Bone marrow (tissue), 2 donors: Measurements from ENCODE around the gene ZNF44.
"Not testable (repeated sequence)": the region's sequence is repeated elsewhere in the genome, so short reads cannot be mapped to it uniquely, and the experiment has no call there.

Experiments
- DNase-seq, 2 donors: peaks; one replicate each; lab custom pipeline; 2025; lab: John Stamatoyannopoulos, UW

ZNF44 gene

GRCh38 chr19:12294249-12295158 is at the start of gene ZNF44:
Gene ZNF44, minus strand, starts transcription at chr19:12294883. Its CDS starts 189 bp downstream, at chr19:12294694.
- peak; percentile 84 to 99 for DNase-seq

DNA sequence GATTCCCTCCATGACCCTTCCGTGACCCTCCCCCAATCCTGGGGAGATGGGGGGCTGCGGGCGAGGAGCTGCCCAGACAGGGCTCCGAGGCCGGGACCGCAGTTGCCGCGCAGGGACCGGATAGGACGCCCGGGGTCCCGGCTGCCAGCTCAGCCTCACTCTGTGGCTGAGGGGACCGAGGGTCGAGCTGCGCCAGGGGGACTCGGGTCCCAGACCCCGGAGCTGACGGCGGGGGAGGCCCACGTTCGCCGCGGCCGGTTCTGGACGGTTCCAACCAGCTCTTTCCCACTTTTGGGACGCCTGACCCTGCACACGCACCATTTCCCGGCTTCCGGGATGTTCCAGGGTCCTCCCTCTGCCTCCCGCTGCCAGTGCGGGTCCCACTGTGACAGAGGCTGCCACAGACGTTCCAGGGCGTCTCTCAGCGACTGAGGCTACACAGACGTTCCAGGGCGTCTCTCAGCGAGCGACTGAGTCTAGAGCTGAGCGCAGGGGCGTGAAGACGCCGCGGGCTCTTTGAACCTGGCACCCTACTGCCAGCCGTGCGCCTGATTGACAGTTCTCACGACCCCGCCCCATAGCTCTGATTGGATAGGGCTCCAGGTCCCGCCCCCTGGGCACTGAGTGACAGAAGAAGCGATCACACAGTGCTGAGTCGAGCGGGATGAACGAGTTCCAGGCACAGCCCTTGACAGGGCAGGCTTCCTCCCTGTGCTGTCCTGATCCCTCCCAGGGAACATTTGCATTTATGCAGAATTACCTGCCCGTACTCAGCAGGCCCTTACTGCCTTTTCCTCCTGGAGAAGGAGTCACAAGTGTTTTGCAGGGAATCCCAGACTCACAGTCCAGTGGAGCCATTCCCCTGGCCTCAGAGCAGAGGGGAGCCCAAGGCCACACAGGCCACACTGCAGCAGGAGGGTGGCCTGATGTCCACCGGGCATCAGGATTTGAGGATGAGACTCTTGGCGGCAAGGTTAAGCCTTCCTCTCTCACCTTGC is 38.8 kb upstream of the ZNF44 start, which contains the start of gene ZNF563:
Gene ZNF563 (minus strand): TSS at position 472 of the 998 bp plus-strand sequence. CDS start 151 bp downstream, at position 321.
- DNase-seq = peak; percentile 83 to 94

DNA sequence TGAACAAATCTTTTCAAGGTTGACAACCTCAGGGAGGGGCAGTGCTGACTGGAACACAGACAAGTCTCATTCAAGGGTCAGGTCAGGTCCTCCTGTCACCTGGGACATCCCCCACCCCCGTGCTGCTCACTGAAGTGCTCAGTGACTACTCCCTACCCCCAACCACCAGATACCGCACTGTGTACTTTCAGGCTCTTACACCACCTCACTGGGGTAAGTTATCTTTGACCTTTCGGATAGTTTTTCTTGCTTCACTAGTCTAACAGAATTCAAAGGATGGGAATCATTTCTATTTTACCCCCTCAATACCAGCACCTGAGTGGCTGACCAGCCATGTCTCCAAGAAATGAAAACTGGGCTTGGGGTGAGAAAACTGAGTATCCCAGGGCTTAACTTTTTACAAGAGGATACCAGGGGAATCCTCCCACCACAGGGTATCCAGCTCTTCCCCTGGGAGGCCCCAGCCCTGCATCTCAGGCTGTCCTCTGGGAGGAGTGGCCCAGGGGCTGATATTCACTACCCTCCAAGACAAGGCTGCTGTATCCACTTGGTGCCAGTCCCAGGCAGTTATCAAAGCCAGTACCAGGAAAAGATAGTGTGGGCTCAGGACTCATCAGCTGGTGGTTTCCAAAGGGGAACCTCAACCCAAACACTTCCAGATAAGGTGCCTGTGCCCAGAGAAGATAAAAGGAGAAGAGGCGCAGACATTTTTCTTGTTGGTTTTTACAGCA is 36.7 kb upstream of the ZNF44 start:
- no peak for DNase-seq

GRCh38 chr19:12330340-12330739 is 35.7 kb upstream of the ZNF44 start:
- DNase-seq = no peak

DNA sequence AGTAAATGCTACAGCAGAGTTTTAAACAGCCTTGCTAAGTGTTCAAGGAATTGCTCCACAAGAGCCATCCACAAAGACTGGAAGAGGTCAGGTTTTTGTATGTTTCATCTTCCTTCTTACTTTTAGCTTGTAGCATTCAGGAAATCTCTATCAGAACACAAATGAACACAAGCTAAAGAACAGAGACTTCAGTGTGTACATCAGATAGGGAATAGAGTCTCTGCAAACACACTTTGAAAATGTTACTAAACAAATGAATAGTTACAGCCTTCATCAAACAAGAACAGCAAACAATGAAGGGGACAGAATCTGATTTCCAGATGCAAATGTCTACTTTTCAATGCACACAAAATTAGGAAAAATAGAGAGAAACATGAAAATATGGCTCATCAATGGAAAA is 31.0 kb upstream of the ZNF44 start:
- DNase-seq = no peak

DNA sequence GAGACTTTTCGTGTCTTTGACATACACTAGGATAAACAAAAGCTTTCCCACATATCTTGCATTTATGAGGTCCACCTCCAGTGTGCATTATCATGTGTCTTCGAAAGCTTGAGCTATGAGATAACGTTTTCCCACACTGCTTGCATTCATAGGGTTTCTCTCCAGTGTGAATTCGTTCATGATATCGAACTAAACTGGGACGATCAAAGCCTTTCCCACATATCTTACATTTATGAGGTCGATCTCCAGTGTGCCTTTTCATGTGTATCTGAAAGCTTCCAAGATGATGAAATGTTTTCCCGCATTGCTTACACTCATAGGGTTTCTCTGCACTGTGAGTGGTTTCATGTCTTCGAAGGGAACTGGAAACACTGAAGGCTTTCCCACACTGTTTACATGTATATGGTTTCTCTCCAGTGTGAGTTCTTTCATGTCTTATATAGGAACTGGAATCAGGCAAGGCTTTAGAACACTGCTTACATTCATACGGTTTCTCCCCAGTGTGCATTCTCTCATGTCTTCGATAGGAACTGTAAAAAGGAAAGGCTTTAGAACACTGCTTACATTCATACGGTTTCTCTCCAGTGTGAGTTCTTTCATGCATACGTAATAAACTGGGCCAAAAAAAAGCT is 24.2 kb upstream of the ZNF44 start:
- no peak for DNase-seq

DNA sequence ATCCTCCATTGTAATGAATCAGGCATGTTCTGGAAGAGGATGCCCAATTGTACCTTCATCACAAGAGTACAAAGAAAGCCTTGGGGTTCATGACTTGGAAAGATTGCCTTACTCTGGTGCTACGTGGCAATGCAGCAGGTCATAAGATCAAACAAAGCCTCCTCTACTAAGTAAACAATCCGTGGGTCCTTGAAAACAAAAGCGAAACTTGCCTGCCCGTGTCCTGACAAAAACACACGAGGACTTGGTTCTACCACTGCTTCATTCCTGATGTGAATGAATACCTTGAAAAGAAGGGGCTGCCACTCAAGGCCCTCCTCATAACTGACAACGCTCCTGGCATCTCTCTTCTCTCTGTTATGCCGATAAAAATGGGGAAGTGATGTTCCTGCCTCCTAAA is 19.9 kb upstream of the ZNF44 start:
- DNase-seq = no peak

DNA sequence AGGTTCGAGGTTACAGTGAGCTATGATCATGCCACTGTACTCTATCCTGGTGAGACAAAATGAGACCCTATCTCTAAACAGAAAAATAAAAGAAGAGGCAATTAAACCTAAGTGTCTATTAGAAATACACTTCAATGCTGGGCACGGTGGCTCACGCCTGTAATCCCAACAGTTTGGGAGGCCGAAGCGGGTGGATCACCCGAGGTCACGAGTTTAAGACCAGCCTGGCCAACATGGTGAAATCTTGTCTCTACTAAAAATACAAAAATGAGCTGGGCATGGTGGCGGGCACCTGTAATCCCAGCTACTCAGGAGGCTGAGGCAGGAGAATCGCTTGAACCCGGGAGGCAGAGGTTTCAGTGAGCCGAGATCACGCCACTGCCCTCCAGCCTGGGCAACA is 14.2 kb upstream of the ZNF44 start:
- DNase-seq = not testable (repeated sequence)

DNA sequence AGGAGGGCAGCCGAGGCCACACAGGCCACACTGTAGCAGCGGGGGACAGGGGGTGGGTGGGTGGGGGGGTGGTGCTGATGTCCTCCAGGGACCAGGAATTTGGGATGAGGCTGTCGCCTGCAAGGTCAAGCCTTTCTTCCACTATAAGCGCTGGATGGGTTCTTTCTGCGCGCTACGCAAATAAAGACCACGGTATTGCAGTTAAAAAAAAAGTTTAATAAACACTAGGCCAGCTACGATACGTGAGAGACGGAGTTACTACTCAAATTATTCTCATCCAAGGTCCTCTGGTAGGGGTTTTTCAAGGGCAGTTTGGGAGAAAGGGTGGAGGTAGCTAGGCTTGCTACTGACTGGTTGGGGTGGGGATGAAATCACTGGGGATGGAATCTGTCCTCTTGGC is 508 bp upstream of the ZNF44 start:
- no peak for DNase-seq

GRCh38 chr19:12293777-12294248 is 870 bp downstream of the ZNF44 start:
- DNase-seq = peak in 1 of 2 donors; percentile 29

- no peak for DNase-seq
These were observed 5.0 kb downstream of the ZNF44 start for GRCh38 chr19:12289790-12290065.

GRCh38 chr19:12287958-12288500 is 6.7 kb downstream of the ZNF44 start:
- DNase-seq = no peak

- no peak for DNase-seq
These were observed 10.1 kb downstream of the ZNF44 start for GRCh38 chr19:12284631-12285030.

- DNase-seq = no peak
These were observed 10.5 kb downstream of the ZNF44 start for GRCh38 chr19:12284226-12284625.

DNA sequence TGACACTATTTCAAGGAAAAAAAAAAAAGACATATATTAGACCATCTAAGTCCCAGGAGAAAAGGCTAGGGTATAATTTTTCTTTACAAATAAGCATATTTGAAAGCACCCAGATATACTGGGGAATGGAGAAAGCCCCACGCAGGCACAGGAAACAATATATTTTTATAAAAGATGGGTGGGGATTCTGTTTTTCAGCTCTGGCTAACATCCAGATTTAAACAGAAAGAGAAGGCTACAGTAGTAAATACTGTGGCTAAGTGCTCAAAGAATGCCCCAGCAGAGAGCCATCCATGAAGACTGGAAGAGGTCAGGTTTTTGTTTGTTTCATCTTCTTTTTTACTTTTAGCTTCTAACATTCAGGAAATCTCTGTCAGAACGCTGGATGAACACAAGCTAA is 16.0 kb downstream of the ZNF44 start:
- DNase-seq = no peak

- DNase-seq = no peak
These were observed 21.4 kb downstream of the ZNF44 start for GRCh38 chr19:12272980-12273901.

DNA sequence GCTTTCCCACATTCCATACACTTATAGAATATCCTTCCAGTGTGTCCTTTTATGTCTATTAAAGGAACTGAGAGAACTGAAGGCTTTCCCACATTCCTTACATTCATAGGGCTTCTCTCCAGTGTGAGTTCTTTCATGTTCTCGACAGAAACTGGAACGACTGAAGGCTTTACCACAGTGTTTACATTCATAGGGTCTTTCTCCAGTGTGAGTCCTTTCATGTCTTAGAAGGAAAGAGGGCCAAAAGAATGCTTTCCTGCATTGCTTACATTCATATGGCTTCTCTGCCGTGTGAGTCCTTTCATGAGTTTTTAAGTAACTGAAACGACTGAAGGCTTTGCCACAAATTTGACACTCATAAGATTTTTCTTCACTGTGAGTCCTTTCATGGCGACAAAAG is 22.3 kb downstream of the ZNF44 start:
- no peak for DNase-seq

GRCh38 chr19:12270854-12271253 is 23.8 kb downstream of the ZNF44 start:
- DNase-seq = no peak

DNA sequence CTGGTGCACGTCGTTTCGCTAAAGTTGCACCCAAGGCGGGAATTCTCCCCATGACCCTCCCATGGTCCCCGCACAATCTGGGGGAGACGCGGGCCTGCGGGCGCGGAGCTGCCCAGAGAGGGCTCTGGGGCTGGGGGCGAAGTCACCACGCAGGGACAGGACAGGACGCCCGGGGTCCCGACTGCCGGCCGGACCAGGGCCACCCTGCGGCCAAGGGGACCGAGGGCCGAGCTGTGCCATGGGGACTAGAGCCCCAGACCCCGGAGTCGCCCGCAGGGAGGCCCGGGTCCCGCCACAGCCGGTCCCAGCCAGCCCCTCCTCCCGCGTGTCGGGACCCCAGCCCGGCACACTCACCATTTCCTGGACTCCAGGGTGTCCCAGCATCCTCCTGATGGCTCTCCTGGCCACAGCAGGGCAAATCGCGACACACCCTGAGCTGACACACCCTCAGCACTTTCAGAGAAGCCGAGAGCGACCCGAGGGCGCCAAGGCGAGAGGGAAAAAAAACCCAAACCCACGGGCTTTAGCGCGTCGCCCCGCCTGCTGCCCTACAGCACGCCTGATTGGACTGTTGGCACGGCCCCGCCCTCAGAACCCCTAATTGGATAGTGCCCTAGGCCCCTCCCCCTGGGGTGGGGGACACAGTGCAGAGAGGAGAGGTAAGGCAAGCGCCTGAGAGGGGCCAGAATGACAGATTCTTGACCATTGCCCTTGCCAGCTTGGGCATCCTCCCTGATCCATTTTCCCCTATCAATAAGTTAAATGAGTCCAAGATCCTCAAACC is 28.6 kb downstream of the ZNF44 start:
- DNase-seq = no peak
